Endothelial cell of umbilical vein (primary cell): ENCODE results near the gene ACADS.

Source experiments
- MYC ChIP-seq: IDR thresholded peaks from one replicate; pipeline ENCODE4 v1.6.1; 2011; ENCODE audit warnings: mild to moderate bottlenecking, low read depth, low read length
- POLR2AphosphoS5 ChIP-seq: IDR thresholded peaks from 2 replicates; pipeline ENCODE4 v1.6.1; 2012; ENCODE audit warnings: low read depth, mild to moderate bottlenecking, control low read depth, low read length, moderate library complexity; ENCODE audit not compliant: insufficient read depth

- TF ChIP-seq POLR2AphosphoS5 (peak; percentile 72), MYC (no peak)
Observed at GRCh38 chr12:120686151-120686689, 39.4 kb upstream of the ACADS start.
